SU-DHL-6 (cell line): ENCODE data around the gene MLH3.

ENCODE experiments used
- H2AFZ ChIP-seq: fragments of 200-600 bp; sonication (generic); 2 replicates; pipeline ENCODE4 v1.6.1; 2014; ENCODE audit warnings: low read depth, mild to moderate bottlenecking, moderate library complexity, mixed read lengths, antibody characterized with exemption, low read length; ENCODE audit not compliant: severe bottlenecking
- H3F3A ChIP-seq: fragments of 200-600 bp; shearing (Covaris generic); 2 replicates; pipeline ENCODE4 v1.6.0; 2016; ENCODE audit warnings: antibody characterized with exemption, mild to moderate bottlenecking; ENCODE audit not compliant: insufficient read depth
- H3K27ac ChIP-seq: fragments of 200-600 bp; sonication (generic); 2 replicates; pipeline ENCODE4 v1.5.1; 2016; ENCODE audit warnings: low read depth, mild to moderate bottlenecking, low read length, moderate library complexity, mixed read lengths
- H3K27me3 ChIP-seq: fragments of 200-600 bp; sonication (generic), shearing (Covaris generic); 2 replicates; pipeline ENCODE4 v1.6.0; 2014; ENCODE audit warnings: mild to moderate bottlenecking, low read length
- H3K36me3 ChIP-seq: fragments of 200-600 bp; sonication (generic); 2 replicates; pipeline ENCODE4 v1.6.1; 2014; ENCODE audit warnings: mild to moderate bottlenecking, low read length, mixed read lengths
- H3K4me2 ChIP-seq: fragments of 300-600, 200-600 bp; shearing (Covaris generic), sonication (generic); 2 replicates; pipeline ENCODE4 v1.6.0; 2014; ENCODE audit warnings: low read length, low read depth, mild to moderate bottlenecking; ENCODE audit not compliant: poor library complexity, severe bottlenecking
- H3K4me3 ChIP-seq: fragments of 200-600 bp; sonication (generic); 2 replicates; pipeline ENCODE4 v1.5.1; 2014; ENCODE audit warnings: antibody characterized with exemption, low read length, mild to moderate bottlenecking, mixed read lengths; ENCODE audit not compliant: insufficient read depth, poor library complexity, severe bottlenecking
- H3K79me2 ChIP-seq: fragments of 200-600 bp; sonication (generic); 2 replicates; pipeline ENCODE4 v1.6.1; 2014; ENCODE audit warnings: mild to moderate bottlenecking, low read length, moderate library complexity; ENCODE audit not compliant: insufficient read depth
- H3K9ac ChIP-seq: fragments of 200-600 bp; sonication (generic); 2 replicates; pipeline ENCODE4 v1.7.0; 2014; ENCODE audit warnings: mild to moderate bottlenecking, low read length
- H3K9me2 ChIP-seq: fragments of 200-600 bp; sonication (generic); replicated peaks from 2 replicates; pipeline ENCODE4 v1.6.1; 2014; ENCODE audit warnings: low read length; ENCODE audit not compliant: insufficient read depth
- H3K9me3 ChIP-seq: fragments of 200-600 bp; sonication (generic); 2 replicates; pipeline ENCODE4 v1.6.1; 2014; ENCODE audit warnings: low read length, mixed read lengths; ENCODE audit not compliant: insufficient read depth
- H4K20me1 ChIP-seq: fragments of 200-600 bp; sonication (generic); 2 replicates; pipeline ENCODE4 v1.6.1; 2014; ENCODE audit warnings: low read depth, mild to moderate bottlenecking, antibody characterized with exemption, low read length, moderate library complexity, mixed read lengths
- CTCF ChIP-seq: fragments of 200-600 bp; sonication (generic); IDR thresholded peaks from one replicate; pipeline ENCODE4 v1.5.1; 2017; ENCODE audit warnings: antibody characterized with exemption, mild to moderate bottlenecking, low read length, moderate library complexity; ENCODE audit not compliant: insufficient read depth, poor library complexity, severe bottlenecking
- EZH2phosphoT487 ChIP-seq: fragments of 200-600 bp; sonication (generic), shearing (Covaris generic); conservative IDR thresholded peaks from 2 replicates; pipeline ENCODE4 v1.6.1; 2018; ENCODE audit warnings: mild to moderate bottlenecking, antibody characterized with exemption, low read length, moderate library complexity, mixed read lengths

MLH3 gene

GRCh38 chr14:75022655-75023054 is 28.6 kb downstream of the MLH3 start:
- Histone ChIP-seq H3K79me2 (no peaks in the 10 kb centered on the region), H3F3A (no peaks in the 10 kb centered on the region; the same call in 1 of the 2 replicates), H3K9me3 (no peaks in the 10 kb centered on the region), H3K4me3 (no peak overlapping the region), H3K27ac (no peak overlapping the region), H3K9ac (no peak overlapping the region), H3K9me2 (no peaks in the 10 kb centered on the region), H3K27me3 (no peaks in the 10 kb centered on the region), H4K20me1 (no peaks in the 10 kb centered on the region), H2AFZ (no peak overlapping the region), H3K36me3 (peaks cover 21% of the 10 kb centered on the region; the same call in 1 of the 2 replicates), H3K4me2 (no peak overlapping the region)
- no peak for TF ChIP-seq CTCF
- TF ChIP-seq EZH2phosphoT487 = no peak

- H3K9me2 ChIP-seq = no peaks in the 10 kb centered on the region
- H3K4me2 ChIP-seq = no peak overlapping the region
- no peak overlapping the region for H3K4me3 ChIP-seq
- H3K27ac ChIP-seq = no peak overlapping the region
- H3K27me3 ChIP-seq = no peaks in the 10 kb centered on the region
- peaks cover 31% of the 10 kb centered on the region; the same call in 1 of the 2 replicates for H3K36me3 ChIP-seq
- H4K20me1 ChIP-seq = no peaks in the 10 kb centered on the region
- H3K9ac ChIP-seq = no peak overlapping the region
- H3K9me3 ChIP-seq = no peaks in the 10 kb centered on the region
- TF ChIP-seq EZH2phosphoT487 (no peak), CTCF (no peak)
- no peak overlapping the region for H2AFZ ChIP-seq
- no peaks in the 10 kb centered on the region; the same call in 1 of the 2 replicates for H3F3A ChIP-seq
- no peaks in the 10 kb centered on the region for H3K79me2 ChIP-seq
These were observed 32.6 kb downstream of the MLH3 start for GRCh38 chr14:75018694-75019093.

GRCh38 chr14:75016815-75017214 is 34.5 kb downstream of the MLH3 start:
- peaks cover 22% of the 10 kb centered on the region; the same call in 1 of the 2 replicates for H3K36me3 ChIP-seq
- no peak overlapping the region for H2AFZ ChIP-seq
- no peaks in the 10 kb centered on the region for H3K9me2 ChIP-seq
- no peaks in the 10 kb centered on the region for H3F3A ChIP-seq
- no peaks in the 10 kb centered on the region for H3K27me3 ChIP-seq
- no peaks in the 10 kb centered on the region for H4K20me1 ChIP-seq
- H3K27ac ChIP-seq = no peak overlapping the region
- H3K79me2 ChIP-seq = no peaks in the 10 kb centered on the region
- no peaks in the 10 kb centered on the region for H3K9me3 ChIP-seq
- no peak for TF ChIP-seq EZH2phosphoT487
- no peak for TF ChIP-seq CTCF
- H3K4me3 ChIP-seq = no peak overlapping the region
- no peak overlapping the region for H3K4me2 ChIP-seq
- H3K9ac ChIP-seq = no peak overlapping the region
